RPMI8226 (cell line): ENCODE measurements around the gene SEMA3A.
"Not testable (repeated sequence)": the region's sequence is repeated elsewhere in the genome, so short reads cannot be mapped to it uniquely, and the experiment has no call there.

ENCODE experiments used
- DNase-seq: peaks from one replicate; pipeline ENCODE4 v3.0.0-alpha.2; 2015

Gene SEMA3A

DNA sequence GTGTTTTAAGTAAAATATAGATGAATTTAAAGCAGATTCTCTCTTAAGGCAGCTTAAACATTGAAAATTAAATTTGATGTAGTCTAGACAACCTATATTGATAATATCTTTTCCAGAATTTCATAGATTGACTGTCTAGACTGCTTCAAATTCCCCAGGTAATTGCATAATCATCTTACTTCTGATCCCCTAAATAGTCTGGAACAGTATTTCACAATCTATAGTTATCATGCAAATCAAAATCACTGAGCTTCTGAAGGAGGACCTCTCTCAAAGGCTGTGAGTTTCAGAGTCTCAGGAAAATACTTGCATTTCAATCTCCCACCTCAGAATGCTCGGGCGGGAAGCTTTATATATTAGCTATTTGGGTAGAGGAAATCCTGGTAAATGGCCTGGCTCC is 87.3 kb downstream of the SEMA3A start:
- DNase-seq: no peak

DNA sequence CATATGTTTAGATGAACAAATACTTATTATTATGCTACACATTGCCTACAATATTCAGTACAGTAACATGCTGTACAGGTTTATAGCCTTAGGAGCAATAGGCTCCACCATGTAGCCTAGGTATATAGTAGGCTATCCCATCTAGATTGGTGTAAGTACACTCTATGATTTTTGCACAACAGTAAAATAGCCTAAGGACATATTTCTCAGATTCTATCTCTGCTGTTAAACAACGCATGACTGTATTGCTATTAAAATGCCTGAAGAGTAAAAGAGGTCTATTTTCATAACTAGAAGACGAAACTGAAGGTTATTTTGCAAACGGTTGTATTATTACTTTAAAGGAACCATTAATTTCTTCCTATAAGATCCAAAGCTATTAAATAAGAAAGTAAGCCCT is 88.3 kb downstream of the SEMA3A start:
- no peak for DNase-seq

DNA sequence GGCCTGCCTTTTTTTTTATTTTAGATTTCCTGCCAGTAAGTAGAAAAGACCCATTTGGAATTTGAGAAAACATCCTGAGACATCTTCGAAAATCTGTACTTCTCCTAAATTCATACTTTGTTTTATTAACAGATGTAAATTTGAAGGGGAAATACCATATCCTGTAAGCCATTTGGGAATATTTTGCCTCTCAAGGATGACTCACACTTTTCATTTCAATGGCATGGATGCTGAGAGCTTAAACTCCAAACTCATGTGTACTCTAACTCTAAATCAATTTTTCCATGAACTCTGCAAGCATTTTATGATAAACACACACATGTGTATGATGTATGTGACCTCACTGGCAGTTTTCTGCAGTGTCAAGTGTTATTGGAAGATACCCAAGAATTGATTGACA is 89.0 kb downstream of the SEMA3A start:
- DNase-seq: no peak

DNA sequence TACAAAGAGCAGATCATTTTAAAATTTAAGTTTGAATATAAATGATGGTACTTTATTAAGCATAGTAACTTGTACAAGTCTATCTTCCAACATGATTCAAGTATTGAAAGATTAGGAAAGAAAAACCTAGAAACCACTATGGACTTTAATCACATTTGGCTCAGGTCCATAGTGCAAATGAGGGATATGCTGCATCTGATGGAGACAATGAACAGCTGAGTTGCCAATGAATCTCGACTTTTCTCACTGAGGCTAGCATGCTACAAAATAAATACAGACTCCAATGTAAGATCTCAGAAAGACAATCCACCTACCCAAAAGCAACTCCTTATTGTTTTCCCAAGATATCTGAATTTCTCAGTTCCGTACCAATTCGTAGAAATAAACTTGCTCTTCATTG is 89.8 kb downstream of the SEMA3A start:
- no peak for DNase-seq

DNA sequence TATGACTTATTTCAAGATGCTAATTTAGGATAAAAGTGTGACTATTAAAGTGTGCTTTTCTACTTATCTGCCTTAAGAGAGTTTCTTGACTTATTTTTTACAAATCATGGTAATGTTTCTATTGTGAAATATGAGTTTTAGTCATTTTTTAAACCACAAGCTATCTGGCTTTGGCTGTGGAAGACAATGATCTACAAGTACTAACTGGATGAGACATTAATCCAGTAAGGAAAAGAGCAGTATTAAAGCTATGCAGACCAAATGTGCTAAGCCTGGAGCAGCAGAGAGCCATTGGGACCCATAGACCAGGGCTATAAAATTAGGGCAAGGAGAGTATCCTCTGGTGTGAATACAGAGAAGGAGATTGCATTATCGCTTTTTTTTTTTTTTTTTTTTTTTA is 92.4 kb downstream of the SEMA3A start:
- DNase-seq: no peak

- DNase-seq: no peak
These were observed 93.7 kb downstream of the SEMA3A start for GRCh38 chr7:84100866-84101265.

GRCh38 chr7:84095971-84096370 is 98.6 kb downstream of the SEMA3A start:
- DNase-seq: no peak

- no peak for DNase-seq
These were observed 102.4 kb downstream of the SEMA3A start for GRCh38 chr7:84092207-84092606.

DNA sequence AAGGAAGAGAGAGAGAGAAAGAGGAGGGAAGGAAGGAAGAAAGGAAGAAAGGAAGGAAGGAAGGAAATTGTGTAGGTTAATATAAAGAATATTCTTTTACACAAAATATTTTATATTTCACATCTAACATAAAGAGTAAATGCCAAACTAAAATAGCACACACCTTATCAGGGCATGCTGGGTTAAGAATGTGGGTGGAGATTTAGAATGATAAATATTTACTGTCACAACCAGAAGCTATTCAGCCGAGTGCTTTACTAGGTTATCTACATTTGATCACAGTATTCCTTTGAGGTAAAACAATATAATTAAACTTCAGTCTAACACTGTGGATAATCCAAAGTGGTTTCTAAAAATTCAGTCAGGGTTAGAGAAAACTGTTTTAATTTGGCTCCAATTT is 103.3 kb downstream of the SEMA3A start:
- DNase-seq: no peak

DNA sequence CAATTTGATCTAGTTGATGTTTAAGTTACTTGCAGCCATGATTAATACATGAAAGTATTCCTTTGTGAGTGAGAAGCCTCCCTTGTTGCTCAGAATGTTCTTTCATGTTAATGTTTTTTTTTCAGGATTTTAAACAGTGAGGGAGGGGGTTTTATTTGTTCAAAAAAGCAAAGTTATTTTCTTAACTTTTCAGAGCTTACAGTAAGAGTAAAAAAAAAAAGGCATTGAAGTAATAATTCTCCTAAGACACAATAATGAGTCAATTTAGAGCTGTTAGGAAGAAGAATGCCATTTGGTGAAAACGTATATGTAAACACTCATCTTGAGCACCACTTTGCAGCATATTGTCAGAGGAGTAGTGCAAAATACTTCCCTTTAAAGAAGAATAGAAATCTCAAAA is 105.8 kb downstream of the SEMA3A start:
- no peak for DNase-seq

- no peak for DNase-seq
These were observed 108.6 kb downstream of the SEMA3A start for GRCh38 chr7:84085998-84086397.

DNA sequence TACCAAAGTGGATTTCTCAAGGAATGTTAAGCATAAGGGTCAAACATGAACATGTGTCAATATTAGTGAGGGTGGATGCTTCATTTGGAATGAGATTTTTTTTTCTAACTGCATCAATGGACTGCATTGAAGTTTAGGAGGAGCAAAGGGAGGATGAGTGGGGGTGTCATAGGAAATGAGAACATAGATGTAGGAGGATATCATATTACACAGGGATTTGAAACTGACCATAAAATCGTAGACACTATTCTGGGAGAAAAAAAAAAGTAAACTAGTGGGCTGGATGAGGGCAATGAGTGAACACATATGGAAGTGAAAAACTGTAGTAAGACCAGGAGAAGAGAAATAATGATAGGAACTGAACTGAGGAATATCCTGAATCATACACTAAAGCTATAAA is 109.4 kb downstream of the SEMA3A start:
- DNase-seq: no peak

- no peak for DNase-seq
These were observed 110.7 kb downstream of the SEMA3A start for GRCh38 chr7:84083846-84084245.

DNA sequence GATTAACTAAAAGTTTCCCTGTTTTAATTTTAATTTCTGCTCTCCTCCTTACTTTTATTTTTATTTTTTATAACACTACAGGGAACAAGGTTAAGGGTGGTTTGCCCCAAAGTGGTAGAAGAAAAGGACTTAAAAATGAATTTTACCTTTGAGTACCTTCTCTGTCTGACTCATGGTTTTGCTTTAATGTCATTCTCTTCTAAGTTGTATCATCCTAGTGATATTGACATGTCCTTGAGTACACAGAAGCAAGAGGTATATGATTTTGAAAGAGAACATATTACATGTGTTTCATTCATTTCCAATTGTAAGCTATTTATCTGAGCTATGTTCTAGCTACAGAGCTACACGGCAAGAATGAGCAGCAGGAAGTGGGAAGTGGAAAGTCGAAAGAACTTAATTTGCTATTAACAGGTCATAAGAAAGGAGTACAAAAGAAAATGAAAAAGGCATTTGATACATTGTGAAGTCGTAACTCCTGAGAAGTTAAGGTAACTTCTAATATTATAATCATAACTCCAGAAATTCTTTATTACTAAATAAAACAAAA is 112.5 kb downstream of the SEMA3A start:
- DNase-seq: no peak

GRCh38 chr7:84077336-84077735 is 117.3 kb downstream of the SEMA3A start:
- no peak for DNase-seq

- no peak for DNase-seq
These were observed 118.4 kb downstream of the SEMA3A start for GRCh38 chr7:84076219-84076618.

DNA sequence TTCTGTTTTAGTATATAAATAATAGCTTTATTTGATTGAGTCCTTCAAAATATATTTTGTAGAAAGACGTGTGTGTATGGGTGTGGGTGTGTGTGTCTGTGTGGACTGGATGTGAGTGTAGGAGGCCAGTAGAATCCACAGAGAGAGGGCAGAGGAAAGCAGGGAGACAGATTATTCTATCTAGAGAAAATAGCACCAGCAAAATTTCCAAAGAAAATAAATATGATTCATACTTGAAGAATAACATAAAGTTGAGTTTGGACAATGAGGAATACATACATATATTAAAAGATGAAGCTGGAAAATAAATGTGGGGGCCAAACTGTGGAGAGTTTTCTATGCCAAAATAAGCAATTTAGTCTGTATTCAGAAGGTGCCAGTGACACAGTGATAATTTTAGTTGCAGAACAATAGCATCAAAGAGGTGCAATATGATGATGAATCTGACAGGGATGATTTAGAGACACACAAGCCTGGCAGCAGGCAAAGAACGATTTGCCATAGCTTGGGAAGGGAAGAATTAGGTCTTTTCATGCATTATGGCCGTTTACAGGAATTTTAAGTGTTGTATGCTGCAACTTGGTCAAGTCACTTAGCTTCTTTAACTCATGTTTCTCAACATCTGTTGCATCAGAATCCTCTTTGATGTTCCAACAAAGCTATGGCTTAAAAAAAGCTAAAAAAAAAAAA is 121.3 kb downstream of the SEMA3A start:
- no peak for DNase-seq

- DNase-seq: no peak
These were observed 123.8 kb downstream of the SEMA3A start for GRCh38 chr7:84070770-84071169.

DNA sequence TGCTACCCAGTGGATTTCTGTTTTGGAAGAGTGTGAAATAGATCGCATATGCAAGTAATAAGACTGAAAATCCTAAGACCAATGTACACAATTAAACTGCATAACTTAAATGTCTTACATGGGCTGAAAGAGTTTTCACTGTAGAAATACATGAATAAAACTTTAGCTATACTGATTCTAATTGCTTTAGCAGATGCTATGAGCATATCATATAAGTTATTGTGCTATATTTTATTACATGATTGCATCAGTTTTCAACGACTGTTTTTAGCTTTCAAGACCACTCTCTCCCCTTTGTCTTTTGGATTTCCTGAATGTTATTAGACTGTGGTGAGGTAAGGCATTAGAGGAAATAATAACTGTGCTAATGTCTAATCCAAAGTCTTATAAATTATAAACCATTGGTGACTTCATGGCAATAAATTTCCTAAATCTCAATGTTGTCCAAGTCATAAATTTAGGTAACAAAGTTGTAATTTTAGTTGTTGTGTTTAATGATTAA is 124.5 kb downstream of the SEMA3A start:
- no peak for DNase-seq

- DNase-seq: no peak
These were observed 125.6 kb downstream of the SEMA3A start for GRCh38 chr7:84069033-84069432.

DNA sequence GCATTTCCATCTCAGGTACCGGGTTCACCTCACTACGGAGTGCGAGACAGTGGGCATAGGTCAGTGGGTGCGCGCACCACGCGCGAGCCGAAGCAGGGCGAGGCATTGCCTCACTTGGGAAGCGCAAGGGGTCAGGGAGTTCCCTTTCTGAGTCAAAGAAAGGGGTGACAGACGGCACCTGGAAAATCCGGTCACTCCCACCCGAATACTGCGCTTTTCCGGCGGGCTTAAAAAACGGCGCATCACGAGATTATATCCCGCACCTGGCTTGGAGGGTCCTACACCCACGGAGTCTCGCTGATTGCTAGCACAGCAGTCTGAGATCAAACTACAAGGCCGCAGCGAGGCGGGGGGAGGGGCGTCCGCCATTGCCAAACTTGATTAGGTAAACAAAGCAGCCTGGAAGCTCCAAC is 132.1 kb downstream of the SEMA3A start:
- not testable (repeated sequence) for DNase-seq

DNA sequence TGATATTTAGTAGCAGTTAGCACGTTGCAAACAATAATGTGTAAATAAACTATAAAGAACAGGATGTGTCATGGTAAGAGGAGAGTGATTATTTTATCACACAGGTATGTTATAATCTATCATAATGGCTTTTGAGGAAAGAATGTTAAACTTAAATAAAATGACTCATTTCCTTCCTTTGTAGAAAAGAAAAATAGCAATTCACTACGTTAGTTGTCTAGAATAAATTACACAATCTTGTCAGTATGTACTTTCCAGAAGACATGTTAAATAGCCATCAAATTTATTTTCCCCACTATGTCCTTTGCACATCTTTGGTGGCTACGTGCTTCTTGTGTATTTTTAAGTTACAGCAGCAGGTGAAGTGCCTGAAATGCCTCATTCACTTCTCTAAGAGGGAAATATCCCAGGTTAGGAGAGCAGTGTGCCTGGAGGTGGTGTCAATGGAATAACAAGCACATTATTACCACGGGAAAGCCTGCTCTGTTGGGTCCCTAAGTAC is 133.8 kb downstream of the SEMA3A start:
- DNase-seq: no peak

GRCh38 chr7:84060000-84060399 is 134.6 kb downstream of the SEMA3A start:
- DNase-seq: no peak

DNA sequence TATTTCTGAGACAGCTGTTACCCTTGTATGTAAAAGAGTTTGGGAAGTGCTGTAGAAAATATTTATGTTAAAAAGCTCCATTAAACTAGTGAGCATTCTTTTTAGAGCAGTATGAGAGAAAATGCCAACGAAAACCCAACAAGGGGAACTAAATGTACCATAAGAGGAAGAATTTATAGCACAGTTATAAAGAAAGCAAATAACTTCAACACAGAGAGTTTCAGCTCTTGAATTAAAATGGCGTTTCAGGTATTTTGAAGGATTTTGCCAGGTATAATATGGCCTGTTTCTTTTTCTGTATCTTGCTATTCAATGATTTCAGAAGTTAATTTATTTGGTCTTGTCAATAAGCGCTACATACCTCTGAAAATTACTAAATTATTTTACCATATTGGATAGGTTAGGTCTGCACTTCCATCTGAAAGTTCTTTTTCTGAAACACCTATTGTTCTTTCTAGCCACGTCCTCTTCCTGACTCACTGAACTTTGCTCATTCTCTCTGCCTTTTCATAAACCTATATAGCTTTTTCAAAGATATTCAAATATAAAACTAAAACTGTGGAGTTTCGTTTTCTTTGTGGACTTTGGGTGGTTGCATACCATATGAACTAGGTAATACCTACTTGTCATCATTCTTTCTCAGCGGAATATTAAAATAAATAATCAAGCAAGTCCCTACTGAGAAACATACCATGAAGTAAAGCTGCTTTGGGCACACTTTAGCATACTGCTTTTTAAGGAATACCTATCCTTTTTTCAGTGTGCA is 136.1 kb downstream of the SEMA3A start:
- no peak for DNase-seq
